ENCODE results near the gene OR51E2.

The OR51E2 gene

DNA sequence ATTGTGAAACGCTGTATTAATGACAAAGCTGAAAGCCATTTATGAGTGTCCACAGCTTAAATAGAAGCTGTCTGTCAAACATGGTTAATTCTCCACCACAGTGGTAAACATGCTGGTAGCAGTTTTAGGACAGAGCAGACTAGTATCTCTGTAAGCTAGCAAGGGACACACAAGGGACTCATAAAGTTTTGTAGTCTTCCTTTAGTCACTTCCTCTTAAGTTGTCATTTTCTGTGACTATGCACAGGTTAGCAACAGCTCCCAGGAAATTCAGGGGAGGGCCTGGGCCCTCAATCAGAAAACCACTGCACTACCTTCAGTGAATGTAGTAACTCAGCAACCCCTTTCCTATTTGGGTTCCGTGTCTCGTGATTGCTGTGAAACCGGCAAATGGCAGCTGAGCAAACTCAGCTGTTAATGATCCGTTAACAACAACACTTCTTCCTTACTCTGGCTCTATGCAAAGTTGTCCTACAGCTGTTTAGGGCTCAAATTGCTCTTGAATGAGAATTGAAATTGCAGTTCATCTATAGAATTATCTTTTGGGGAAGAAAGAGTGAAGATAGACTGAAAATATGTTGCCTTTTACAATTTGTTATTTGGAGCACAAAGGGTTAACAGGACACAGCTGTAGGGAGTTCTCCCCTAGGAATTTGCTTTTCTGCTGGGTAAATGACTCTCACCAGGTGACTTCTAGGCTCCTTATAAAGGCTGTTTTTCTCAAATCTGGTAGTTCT is 6.6 kb upstream of the OR51E2 start, which contains the start of gene MMP26:
Gene MMP26 (plus strand): TSS at position 731 of the 736 bp plus-strand sequence.
- Histone ChIP-seq H3K36me3 (ENCODE audit: control insufficient read depth in 2 of 2, insufficient read depth in 1 of 2, low read length in 2 of 2) (no peaks in the 10 kb centered on the region), H3K4me1 (ENCODE audit: control insufficient read depth, insufficient read depth, low read length) (no peaks in the 10 kb centered on the region), H3K27ac (ENCODE audit: extremely low read depth, low read depth, low read length) (no peak within 1 kb of the TSS), H3K9me3 (ENCODE audit: control insufficient read depth, insufficient read depth, low read depth, low read length) (no peaks in the 10 kb centered on the region), H3K4me3 (ENCODE audit: low read depth, low read length) (no peak within 1 kb of the TSS)
- TF ChIP-seq ZNF202 (tag by site-specific recombination; IDR thresholded peaks at IDR 0.05; ENCODE audit: borderline replicate concordance) (no peak), ZNF548 (tag by site-specific recombination; IDR thresholded peaks at IDR 0.05) (no peak), ZNF155 (tag by site-specific recombination; IDR thresholded peaks at IDR 0.05) (no peak), SCRT1 (tag by site-specific recombination; IDR thresholded peaks at IDR 0.05; ENCODE audit: borderline replicate concordance) (no peak), ZNF629 (tag by site-specific recombination; IDR thresholded peaks at IDR 0.05) (no peak), ZIC2 (tag by site-specific recombination; IDR thresholded peaks at IDR 0.05) (no peak), ZNF335 (tag by site-specific recombination; conservative IDR thresholded peaks at IDR 0.05) (no peak), WT1 (tag by site-specific recombination; IDR thresholded peaks at IDR 0.05) (no peak), ZBTB21 (tag by site-specific recombination; IDR thresholded peaks at IDR 0.05) (no peak), ZNF623 (tag by site-specific recombination; IDR thresholded peaks at IDR 0.05) (no peak), ZNF473 (tag by site-specific recombination; IDR thresholded peaks at IDR 0.05) (no peak), ZNF223 (tag by site-specific recombination; IDR thresholded peaks at IDR 0.05) (no peak), ZNF600 (tag by site-specific recombination; IDR thresholded peaks at IDR 0.05) (no peak), REPIN1 (tag by site-specific recombination; IDR thresholded peaks at IDR 0.05; ENCODE audit: low read depth) (no peak), YY1 (tag by site-specific recombination; IDR thresholded peaks at IDR 0.05) (no peak), ZNF132 (tag by site-specific recombination; IDR thresholded peaks at IDR 0.05; ENCODE audit: borderline replicate concordance) (no peak), ZNF658 (tag by site-specific recombination; IDR thresholded peaks at IDR 0.05) (no peak)
- TF ChIP-seq, protein P1, sequence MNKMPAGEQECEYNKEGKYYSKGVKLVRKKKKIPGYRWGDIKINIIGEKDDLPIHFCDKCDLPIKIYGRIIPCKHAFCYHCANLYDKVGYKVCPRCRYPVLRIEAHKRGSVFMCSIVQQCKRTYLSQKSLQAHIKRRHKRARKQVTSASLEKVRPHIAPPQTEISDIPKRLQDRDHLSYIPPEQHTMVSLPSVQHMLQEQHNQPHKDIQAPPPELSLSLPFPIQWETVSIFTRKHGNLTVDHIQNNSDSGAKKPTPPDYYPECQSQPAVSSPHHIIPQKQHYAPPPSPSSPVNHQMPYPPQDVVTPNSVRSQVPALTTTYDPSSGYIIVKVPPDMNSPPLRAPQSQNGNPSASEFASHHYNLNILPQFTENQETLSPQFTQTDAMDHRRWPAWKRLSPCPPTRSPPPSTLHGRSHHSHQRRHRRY (tag by site-specific recombination; IDR thresholded peaks at IDR 0.05): no peak
- TF ChIP-seq, protein P2, sequence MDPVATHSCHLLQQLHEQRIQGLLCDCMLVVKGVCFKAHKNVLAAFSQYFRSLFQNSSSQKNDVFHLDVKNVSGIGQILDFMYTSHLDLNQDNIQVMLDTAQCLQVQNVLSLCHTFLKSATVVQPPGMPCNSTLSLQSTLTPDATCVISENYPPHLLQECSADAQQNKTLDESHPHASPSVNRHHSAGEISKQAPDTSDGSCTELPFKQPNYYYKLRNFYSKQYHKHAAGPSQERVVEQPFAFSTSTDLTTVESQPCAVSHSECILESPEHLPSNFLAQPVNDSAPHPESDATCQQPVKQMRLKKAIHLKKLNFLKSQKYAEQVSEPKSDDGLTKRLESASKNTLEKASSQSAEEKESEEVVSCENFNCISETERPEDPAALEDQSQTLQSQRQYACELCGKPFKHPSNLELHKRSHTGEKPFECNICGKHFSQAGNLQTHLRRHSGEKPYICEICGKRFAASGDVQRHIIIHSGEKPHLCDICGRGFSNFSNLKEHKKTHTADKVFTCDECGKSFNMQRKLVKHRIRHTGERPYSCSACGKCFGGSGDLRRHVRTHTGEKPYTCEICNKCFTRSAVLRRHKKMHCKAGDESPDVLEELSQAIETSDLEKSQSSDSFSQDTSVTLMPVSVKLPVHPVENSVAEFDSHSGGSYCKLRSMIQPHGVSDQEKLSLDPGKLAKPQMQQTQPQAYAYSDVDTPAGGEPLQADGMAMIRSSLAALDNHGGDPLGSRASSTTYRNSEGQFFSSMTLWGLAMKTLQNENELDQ (tag by site-specific recombination; IDR thresholded peaks at IDR 0.05; ENCODE audit: low read depth): no peak
- TF ChIP-seq, protein P3, sequence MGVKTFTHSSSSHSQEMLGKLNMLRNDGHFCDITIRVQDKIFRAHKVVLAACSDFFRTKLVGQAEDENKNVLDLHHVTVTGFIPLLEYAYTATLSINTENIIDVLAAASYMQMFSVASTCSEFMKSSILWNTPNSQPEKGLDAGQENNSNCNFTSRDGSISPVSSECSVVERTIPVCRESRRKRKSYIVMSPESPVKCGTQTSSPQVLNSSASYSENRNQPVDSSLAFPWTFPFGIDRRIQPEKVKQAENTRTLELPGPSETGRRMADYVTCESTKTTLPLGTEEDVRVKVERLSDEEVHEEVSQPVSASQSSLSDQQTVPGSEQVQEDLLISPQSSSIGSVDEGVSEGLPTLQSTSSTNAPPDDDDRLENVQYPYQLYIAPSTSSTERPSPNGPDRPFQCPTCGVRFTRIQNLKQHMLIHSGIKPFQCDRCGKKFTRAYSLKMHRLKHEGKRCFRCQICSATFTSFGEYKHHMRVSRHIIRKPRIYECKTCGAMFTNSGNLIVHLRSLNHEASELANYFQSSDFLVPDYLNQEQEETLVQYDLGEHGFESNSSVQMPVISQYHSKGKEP (tag by site-specific recombination; IDR thresholded peaks at IDR 0.05): no peak
- ChIA-PET CTCF (no interaction called here), POLR2A (no interaction called here)

DNA sequence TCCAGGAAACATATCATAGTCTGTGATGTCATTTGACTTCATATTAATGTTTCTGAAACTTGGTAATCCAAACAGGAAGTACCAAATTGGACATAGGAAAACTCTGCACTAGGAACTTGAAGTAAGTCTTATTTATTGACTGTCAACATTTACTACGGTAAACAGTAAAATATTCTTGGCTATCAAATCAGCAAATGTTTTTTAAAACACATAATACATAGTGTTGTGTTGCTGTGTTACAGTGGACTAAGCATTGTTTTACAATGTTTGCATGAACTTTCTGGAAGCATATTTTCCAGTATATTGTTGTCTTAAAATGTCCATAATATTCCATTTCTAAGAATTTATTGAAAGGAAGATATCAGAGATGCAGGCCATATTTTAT is 2.8 kb upstream of the OR51E2 start:
- ChIA-PET CTCF (interaction anchor here (0.6 kb wide), 1 partner anchor 17 kb away, joined by 3 read pairs; no protein-coding TSS in a partner anchor), POLR2A (no interaction called here)
- Histone ChIP-seq H3K27ac (ENCODE audit: extremely low read depth, low read depth, low read length) (no peak overlapping the region), H3K9me3 (ENCODE audit: control insufficient read depth, insufficient read depth, low read depth, low read length) (no peaks in the 10 kb centered on the region), H3K4me3 (ENCODE audit: low read depth, low read length) (no peak overlapping the region), H3K4me1 (ENCODE audit: control insufficient read depth, insufficient read depth, low read length) (no peaks in the 10 kb centered on the region), H3K36me3 (ENCODE audit: control insufficient read depth in 2 of 2, insufficient read depth in 1 of 2, low read length in 2 of 2) (no peaks in the 10 kb centered on the region)
- no peak for TF ChIP-seq KLF1 (tag by site-specific recombination; IDR thresholded peaks at IDR 0.05)
- TF ChIP-seq ZNF133 (tag by site-specific recombination; IDR thresholded peaks at IDR 0.05): no peak
- TF ChIP-seq, protein P4, sequence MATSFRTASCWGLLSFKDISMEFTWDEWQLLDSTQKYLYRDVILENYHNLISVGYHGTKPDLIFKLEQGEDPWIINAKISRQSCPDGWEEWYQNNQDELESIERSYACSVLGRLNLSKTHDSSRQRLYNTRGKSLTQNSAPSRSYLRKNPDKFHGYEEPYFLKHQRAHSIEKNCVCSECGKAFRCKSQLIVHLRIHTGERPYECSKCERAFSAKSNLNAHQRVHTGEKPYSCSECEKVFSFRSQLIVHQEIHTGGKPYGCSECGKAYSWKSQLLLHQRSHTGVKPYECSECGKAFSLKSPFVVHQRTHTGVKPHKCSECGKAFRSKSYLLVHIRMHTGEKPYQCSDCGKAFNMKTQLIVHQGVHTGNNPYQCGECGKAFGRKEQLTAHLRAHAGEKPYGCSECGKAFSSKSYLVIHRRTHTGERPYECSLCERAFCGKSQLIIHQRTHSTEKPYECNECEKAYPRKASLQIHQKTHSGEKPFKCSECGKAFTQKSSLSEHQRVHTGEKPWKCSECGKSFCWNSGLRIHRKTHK (tag by site-specific recombination; IDR thresholded peaks at IDR 0.05): no peak
- TF ChIP-seq ZNF571 (tag by site-specific recombination; IDR thresholded peaks at IDR 0.05): no peak
- TF ChIP-seq ZBTB20 (tag by site-specific recombination; IDR thresholded peaks at IDR 0.05): no peak
- no peak for TF ChIP-seq ZNF311 (tag by site-specific recombination; IDR thresholded peaks at IDR 0.05; ENCODE audit: borderline replicate concordance)
- TF ChIP-seq ZNF585B (tag by site-specific recombination; IDR thresholded peaks at IDR 0.05): no peak
- no peak for TF ChIP-seq ZNF16 (tag by site-specific recombination; IDR thresholded peaks at IDR 0.05; ENCODE audit: low read depth)
- no peak for TF ChIP-seq SP3 (tag by site-specific recombination; IDR thresholded peaks at IDR 0.05)
- TF ChIP-seq KLF16 (tag by site-specific recombination; IDR thresholded peaks at IDR 0.05): no peak
- TF ChIP-seq ZNF302 (tag by site-specific recombination; IDR thresholded peaks at IDR 0.05; ENCODE audit: low read depth): no peak
- no peak for TF ChIP-seq ZNF48 (tag by site-specific recombination; IDR thresholded peaks at IDR 0.05)
- no peak for TF ChIP-seq ZNF623 (tag by site-specific recombination; IDR thresholded peaks at IDR 0.05)
